WTC11 (cell line): Measurements from ENCODE around the gene TSPAN18. TPM values are rescaled to one million over a fixed set of nuclear protein-coding genes. Genes with fewer than 3 reads are reported as not detected.

Source experiments
- ATAC-seq: fragments of 200-7000 bp; cut with Tn5 transposase; 2 replicates; pipeline ENCODE4 v1.10.0; 2021; ENCODE audit warnings: mild to moderate bottlenecking, moderate library complexity
- CTCF ChIA-PET: fragments of 300-600 bp; sonication (Branson Sonifier 250); formaldehyde crosslinking; loops from one replicate; lab custom pipeline; 2021; ENCODE audit warnings: antibody characterized with exemption; lab: Charles Lee
- POLR2A ChIA-PET: fragments of 350-600 bp; sonication (Branson Sonifier 250); formaldehyde crosslinking; loops from one replicate; lab custom pipeline; 2021; ENCODE audit warnings: antibody characterized with exemption; lab: Charles Lee
- DNase-seq: peaks from one replicate; pipeline ENCODE4 v3.0.0; 2021; ENCODE audit warnings: low spot score
- H3K27ac Mint-ChIP-seq: 2 replicates; pipeline ENCODE4 v1.8.0; 2021; ENCODE audit warnings: mixed read lengths
- H3K27me3 Mint-ChIP-seq: 2 replicates; pipeline ENCODE4 v1.8.0; 2021; ENCODE audit warnings: low read depth, mild to moderate bottlenecking, moderate library complexity, mixed read lengths
- H3K36me3 Mint-ChIP-seq: 2 replicates; pipeline ENCODE4 v1.8.0; 2021; ENCODE audit warnings: mixed read lengths
- H3K4me1 Mint-ChIP-seq: 2 replicates; pipeline ENCODE4 v1.8.0; 2022; ENCODE audit warnings: mixed read lengths
- H3K4me3 Mint-ChIP-seq: 2 replicates; pipeline ENCODE4 v1.8.0; 2021; ENCODE audit warnings: mild to moderate bottlenecking, moderate library complexity, mixed read lengths
- H3K9me3 Mint-ChIP-seq: 2 replicates; pipeline ENCODE4 v1.8.0; 2021; ENCODE audit warnings: mixed read lengths
- KAT7 ChIP-seq: sonication (generic); formaldehyde crosslinking; IDR thresholded peaks from 2 replicates; pipeline ENCODE4 v1.8.1; 2023; ENCODE audit warnings: missing genetic modification reagents, mild to moderate bottlenecking, borderline replicate concordance
- NFE2L1 ChIP-seq: sonication (generic); formaldehyde crosslinking; IDR thresholded peaks from 2 replicates; pipeline ENCODE4 v1.8.1; 2023; ENCODE audit warnings: missing genetic modification reagents
- NR3C1 ChIP-seq: sonication (generic); formaldehyde crosslinking; conservative IDR thresholded peaks from 2 replicates; pipeline ENCODE4 v1.8.1; 2023; ENCODE audit warnings: low read depth, mild to moderate bottlenecking, missing genetic modification reagents
- USF1 ChIP-seq: sonication (generic); formaldehyde crosslinking; IDR thresholded peaks from 2 replicates; pipeline ENCODE4 v1.8.0; 2022; ENCODE audit warnings: mild to moderate bottlenecking, missing genetic modification reagents
- ZNF232 ChIP-seq: sonication (generic); formaldehyde crosslinking; IDR thresholded peaks from 2 replicates; pipeline ENCODE4 v1.8.0; 2022; ENCODE audit warnings: mild to moderate bottlenecking, missing genetic modification reagents
- ZNF317 ChIP-seq: sonication (generic); formaldehyde crosslinking; IDR thresholded peaks from 2 replicates; pipeline ENCODE4 v1.8.1; 2023; ENCODE audit warnings: low read depth, mild to moderate bottlenecking, moderate library complexity, missing genetic modification reagents, borderline replicate concordance
- ZNF425 ChIP-seq: fragments of 250-450 bp; sonication (Bioruptor Pico); conservative IDR thresholded peaks from 2 replicates; pipeline ENCODE4 v1.9.0; 2021; ENCODE audit warnings: mild to moderate bottlenecking
- ZNF532 ChIP-seq: fragments of 250-450 bp; sonication (Bioruptor Pico); IDR thresholded peaks from 2 replicates; pipeline ENCODE4 v1.9.0; 2021; ENCODE audit warnings: mild to moderate bottlenecking, borderline replicate concordance
- total RNA-seq: library from RNA; stranded (reverse); gene quantifications from 3 replicates; pipeline ENCODE4 v1.2.3, GENCODE V29; 2021
- TF ChIP-seq, protein P1 (sequence below): fragments of 250-450 bp; sonication (Bioruptor Pico); IDR thresholded peaks from 2 replicates; pipeline ENCODE4 v1.9.0; 2021; ENCODE audit warnings: mild to moderate bottlenecking
- TF ChIP-seq, protein P2 (sequence below): sonication (generic); formaldehyde crosslinking; IDR thresholded peaks from 2 replicates; pipeline ENCODE4 v1.8.0; 2022; ENCODE audit warnings: mild to moderate bottlenecking, missing genetic modification reagents
- TF ChIP-seq, protein P3 (sequence below): sonication (generic); formaldehyde crosslinking; IDR thresholded peaks from 2 replicates; pipeline ENCODE4 v1.8.1; 2023; ENCODE audit warnings: mild to moderate bottlenecking, missing genetic modification reagents
- TF ChIP-seq, protein P4 (sequence below): sonication (generic); formaldehyde crosslinking; IDR thresholded peaks from 2 replicates; pipeline ENCODE4 v1.8.1; 2022; ENCODE audit warnings: low read depth, missing genetic modification reagents, borderline replicate concordance
- TF ChIP-seq, protein P5 (sequence below): sonication (generic); formaldehyde crosslinking; IDR thresholded peaks from 2 replicates; pipeline ENCODE4 v1.8.1; 2023; ENCODE audit warnings: mild to moderate bottlenecking, missing genetic modification reagents
- TF ChIP-seq, protein P6 (sequence below): sonication (generic); formaldehyde crosslinking; IDR thresholded peaks from 2 replicates; pipeline ENCODE4 v1.8.0; 2023; ENCODE audit warnings: missing genetic modification reagents, mild to moderate bottlenecking, borderline replicate concordance

TSPAN18 gene
- total RNA-seq, 1 experiment from 2014 or later, result 44.7 TPM

- DNase-seq, result no peak
- H3K9me3 Mint-ChIP-seq, result no peaks in the 10 kb centered on the region
- ATAC-seq, result no peak
- H3K4me1 Mint-ChIP-seq, result peaks cover 55% of the 10 kb centered on the region
- H3K27me3 Mint-ChIP-seq, result no peaks in the 10 kb centered on the region
- POLR2A ChIA-PET, result interaction anchor here (0.7 kb wide), 1 partner anchor 235 kb away, joined by 7 read pairs; no protein-coding TSS in a partner anchor
- no peak overlapping the region for H3K27ac Mint-ChIP-seq
- no peaks in the 10 kb centered on the region for H3K36me3 Mint-ChIP-seq
- H3K4me3 Mint-ChIP-seq, result no peak overlapping the region
- CTCF ChIA-PET, result interaction anchor here (0.7 to 2.8 kb wide), 11 partner anchors 7 to 155 kb away, joined by 3 to 31 read pairs (median 7); no protein-coding TSS in a partner anchor
- TF ChIP-seq, protein P1, sequence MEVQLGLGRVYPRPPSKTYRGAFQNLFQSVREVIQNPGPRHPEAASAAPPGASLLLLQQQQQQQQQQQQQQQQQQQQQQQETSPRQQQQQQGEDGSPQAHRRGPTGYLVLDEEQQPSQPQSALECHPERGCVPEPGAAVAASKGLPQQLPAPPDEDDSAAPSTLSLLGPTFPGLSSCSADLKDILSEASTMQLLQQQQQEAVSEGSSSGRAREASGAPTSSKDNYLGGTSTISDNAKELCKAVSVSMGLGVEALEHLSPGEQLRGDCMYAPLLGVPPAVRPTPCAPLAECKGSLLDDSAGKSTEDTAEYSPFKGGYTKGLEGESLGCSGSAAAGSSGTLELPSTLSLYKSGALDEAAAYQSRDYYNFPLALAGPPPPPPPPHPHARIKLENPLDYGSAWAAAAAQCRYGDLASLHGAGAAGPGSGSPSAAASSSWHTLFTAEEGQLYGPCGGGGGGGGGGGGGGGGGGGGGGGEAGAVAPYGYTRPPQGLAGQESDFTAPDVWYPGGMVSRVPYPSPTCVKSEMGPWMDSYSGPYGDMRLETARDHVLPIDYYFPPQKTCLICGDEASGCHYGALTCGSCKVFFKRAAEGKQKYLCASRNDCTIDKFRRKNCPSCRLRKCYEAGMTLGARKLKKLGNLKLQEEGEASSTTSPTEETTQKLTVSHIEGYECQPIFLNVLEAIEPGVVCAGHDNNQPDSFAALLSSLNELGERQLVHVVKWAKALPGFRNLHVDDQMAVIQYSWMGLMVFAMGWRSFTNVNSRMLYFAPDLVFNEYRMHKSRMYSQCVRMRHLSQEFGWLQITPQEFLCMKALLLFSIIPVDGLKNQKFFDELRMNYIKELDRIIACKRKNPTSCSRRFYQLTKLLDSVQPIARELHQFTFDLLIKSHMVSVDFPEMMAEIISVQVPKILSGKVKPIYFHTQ, result no peak
- TF ChIP-seq NFE2L1 (CRISPR knock-in tag), result no peak
- no peak for TF ChIP-seq ZNF532
- TF ChIP-seq, protein P2, sequence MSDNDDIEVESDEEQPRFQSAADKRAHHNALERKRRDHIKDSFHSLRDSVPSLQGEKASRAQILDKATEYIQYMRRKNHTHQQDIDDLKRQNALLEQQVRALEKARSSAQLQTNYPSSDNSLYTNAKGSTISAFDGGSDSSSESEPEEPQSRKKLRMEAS (CRISPR knock-in tag), result no peak
- TF ChIP-seq KAT7 (CRISPR knock-in tag), result no peak
- TF ChIP-seq, protein P3, sequence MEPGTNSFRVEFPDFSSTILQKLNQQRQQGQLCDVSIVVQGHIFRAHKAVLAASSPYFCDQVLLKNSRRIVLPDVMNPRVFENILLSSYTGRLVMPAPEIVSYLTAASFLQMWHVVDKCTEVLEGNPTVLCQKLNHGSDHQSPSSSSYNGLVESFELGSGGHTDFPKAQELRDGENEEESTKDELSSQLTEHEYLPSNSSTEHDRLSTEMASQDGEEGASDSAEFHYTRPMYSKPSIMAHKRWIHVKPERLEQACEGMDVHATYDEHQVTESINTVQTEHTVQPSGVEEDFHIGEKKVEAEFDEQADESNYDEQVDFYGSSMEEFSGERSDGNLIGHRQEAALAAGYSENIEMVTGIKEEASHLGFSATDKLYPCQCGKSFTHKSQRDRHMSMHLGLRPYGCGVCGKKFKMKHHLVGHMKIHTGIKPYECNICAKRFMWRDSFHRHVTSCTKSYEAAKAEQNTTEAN, result no peak
- TF ChIP-seq, protein P4, sequence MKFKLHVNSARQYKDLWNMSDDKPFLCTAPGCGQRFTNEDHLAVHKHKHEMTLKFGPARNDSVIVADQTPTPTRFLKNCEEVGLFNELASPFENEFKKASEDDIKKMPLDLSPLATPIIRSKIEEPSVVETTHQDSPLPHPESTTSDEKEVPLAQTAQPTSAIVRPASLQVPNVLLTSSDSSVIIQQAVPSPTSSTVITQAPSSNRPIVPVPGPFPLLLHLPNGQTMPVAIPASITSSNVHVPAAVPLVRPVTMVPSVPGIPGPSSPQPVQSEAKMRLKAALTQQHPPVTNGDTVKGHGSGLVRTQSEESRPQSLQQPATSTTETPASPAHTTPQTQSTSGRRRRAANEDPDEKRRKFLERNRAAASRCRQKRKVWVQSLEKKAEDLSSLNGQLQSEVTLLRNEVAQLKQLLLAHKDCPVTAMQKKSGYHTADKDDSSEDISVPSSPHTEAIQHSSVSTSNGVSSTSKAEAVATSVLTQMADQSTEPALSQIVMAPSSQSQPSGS (CRISPR knock-in tag), result no peak
- TF ChIP-seq ZNF317, result no peak
- no peak for TF ChIP-seq USF1 (CRISPR knock-in tag)
- TF ChIP-seq, protein P5, sequence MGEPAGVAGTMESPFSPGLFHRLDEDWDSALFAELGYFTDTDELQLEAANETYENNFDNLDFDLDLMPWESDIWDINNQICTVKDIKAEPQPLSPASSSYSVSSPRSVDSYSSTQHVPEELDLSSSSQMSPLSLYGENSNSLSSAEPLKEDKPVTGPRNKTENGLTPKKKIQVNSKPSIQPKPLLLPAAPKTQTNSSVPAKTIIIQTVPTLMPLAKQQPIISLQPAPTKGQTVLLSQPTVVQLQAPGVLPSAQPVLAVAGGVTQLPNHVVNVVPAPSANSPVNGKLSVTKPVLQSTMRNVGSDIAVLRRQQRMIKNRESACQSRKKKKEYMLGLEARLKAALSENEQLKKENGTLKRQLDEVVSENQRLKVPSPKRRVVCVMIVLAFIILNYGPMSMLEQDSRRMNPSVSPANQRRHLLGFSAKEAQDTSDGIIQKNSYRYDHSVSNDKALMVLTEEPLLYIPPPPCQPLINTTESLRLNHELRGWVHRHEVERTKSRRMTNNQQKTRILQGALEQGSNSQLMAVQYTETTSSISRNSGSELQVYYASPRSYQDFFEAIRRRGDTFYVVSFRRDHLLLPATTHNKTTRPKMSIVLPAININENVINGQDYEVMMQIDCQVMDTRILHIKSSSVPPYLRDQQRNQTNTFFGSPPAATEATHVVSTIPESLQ (CRISPR knock-in tag), result no peak
- TF ChIP-seq ZNF425 (CRISPR knock-in tag), result no peak
- TF ChIP-seq, protein P6, sequence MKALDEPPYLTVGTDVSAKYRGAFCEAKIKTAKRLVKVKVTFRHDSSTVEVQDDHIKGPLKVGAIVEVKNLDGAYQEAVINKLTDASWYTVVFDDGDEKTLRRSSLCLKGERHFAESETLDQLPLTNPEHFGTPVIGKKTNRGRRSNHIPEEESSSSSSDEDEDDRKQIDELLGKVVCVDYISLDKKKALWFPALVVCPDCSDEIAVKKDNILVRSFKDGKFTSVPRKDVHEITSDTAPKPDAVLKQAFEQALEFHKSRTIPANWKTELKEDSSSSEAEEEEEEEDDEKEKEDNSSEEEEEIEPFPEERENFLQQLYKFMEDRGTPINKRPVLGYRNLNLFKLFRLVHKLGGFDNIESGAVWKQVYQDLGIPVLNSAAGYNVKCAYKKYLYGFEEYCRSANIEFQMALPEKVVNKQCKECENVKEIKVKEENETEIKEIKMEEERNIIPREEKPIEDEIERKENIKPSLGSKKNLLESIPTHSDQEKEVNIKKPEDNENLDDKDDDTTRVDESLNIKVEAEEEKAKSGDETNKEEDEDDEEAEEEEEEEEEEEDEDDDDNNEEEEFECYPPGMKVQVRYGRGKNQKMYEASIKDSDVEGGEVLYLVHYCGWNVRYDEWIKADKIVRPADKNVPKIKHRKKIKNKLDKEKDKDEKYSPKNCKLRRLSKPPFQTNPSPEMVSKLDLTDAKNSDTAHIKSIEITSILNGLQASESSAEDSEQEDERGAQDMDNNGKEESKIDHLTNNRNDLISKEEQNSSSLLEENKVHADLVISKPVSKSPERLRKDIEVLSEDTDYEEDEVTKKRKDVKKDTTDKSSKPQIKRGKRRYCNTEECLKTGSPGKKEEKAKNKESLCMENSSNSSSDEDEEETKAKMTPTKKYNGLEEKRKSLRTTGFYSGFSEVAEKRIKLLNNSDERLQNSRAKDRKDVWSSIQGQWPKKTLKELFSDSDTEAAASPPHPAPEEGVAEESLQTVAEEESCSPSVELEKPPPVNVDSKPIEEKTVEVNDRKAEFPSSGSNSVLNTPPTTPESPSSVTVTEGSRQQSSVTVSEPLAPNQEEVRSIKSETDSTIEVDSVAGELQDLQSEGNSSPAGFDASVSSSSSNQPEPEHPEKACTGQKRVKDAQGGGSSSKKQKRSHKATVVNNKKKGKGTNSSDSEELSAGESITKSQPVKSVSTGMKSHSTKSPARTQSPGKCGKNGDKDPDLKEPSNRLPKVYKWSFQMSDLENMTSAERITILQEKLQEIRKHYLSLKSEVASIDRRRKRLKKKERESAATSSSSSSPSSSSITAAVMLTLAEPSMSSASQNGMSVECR (CRISPR knock-in tag), result no peak
- no peak for TF ChIP-seq ZNF232
- TF ChIP-seq NR3C1 (CRISPR knock-in tag), result no peak
Measured at GRCh38 chr11:44787070-44787469, 60.3 kb downstream of the TSPAN18 start.
